HG03571 (cell line): ENCODE measurements around the gene APOB.

Experiments
- ATAC-seq: cut with Tn5 transposase; IDR thresholded peaks from one replicate; pipeline ENCODE4 v1.9.1; 2021; ENCODE audit not compliant: unreplicated experiment

Gene APOB

DNA sequence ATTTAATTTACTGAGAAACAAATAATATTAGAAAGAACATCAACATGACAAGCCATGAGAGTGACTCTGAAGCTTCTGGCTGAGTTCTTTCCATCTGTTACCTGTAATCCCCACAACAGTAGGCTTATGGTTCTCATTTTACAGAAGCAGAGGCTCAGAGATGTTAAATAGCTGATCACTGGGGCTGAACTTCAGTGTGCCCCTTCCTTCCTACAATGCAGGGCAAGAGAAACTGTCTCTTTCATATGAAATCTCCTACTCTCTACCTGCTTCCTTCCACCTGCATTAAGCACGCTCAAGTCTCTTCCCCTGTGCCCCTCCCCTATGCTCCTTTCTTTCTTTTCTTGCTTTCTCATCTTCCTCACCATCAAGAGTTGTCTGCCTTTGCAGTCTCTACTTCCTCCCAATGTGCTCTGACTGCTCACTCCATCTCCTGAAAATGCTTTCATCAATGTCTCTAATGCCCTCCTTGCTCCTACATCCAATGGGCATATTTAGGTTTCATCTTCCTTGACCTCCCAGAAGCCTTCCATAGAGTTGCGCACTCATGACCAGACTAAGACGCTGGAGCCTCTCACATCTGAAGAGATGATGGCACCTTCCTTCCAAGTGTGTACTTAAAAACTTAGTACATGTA, 23.7 kb downstream of the APOB start:
- ATAC-seq = no peak

DNA sequence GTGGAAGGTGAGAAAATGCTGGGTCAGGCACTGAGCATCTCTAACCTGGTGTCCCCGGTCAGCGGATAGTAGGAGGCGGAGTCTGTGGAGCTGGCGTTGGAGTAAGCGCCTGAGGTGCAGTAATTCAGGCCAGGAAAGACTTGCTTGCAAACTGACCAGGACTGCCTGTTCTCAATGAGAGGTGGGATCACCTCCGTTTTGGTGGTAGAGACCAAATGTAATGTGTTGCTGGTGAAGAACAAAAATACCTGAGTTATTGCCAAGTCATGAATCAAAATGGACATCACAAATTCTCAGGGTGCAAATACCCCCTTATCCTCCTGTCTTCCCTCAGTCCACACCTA, 24.2 kb downstream of the APOB start:
- ATAC-seq = no peak

DNA sequence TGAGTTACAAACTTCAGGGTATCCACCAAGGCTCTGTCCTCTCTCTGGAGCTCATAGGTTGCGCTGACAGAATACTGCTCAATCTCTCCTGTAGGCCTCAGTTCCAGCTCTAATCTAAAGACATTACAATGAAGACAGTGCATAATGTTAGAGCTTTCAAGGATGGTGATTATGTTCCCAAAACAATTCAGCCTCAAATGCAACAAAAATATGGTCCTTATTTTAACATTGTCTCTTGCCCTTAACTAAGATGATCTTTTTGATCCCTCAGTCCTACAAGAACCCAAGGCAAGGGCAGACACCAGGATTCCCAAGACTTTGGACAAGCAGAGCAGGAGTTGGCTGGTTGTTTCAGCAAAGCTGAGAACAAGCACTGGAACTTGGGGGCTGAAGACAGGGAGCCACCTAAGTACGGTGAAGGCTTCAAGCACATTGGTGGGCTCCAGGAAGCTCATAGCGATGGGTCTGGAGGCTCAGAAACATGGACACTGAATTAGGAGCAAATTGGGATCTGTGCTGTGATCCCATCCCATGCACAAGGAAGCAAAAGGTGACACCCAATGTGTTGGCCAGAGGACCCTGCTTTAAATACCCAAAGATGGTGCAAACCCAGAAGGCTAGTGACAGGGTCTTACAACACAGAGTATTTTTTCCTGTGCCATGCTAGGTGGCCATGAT, 24.7 kb downstream of the APOB start:
- ATAC-seq = no peak

DNA sequence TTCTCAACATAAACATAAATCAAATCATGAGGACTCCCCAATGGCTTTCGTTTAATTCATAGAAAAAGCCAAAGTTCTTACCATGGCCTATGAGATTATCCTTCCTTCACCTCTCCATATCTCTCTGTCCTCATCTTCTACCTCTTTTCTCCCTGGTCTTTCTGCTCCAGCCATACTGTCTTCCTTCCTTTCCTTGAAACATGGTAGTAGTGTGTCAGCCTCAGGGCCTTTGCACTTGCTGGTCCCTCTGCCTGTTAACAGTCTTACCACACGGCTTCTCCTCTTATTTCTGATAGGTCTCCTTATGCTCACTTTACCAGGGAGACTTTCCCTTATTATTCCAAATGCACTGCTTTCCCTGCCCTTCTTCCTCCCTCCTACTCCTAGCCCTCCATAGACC, 25.6 kb downstream of the APOB start:
- ATAC-seq = no peak

DNA sequence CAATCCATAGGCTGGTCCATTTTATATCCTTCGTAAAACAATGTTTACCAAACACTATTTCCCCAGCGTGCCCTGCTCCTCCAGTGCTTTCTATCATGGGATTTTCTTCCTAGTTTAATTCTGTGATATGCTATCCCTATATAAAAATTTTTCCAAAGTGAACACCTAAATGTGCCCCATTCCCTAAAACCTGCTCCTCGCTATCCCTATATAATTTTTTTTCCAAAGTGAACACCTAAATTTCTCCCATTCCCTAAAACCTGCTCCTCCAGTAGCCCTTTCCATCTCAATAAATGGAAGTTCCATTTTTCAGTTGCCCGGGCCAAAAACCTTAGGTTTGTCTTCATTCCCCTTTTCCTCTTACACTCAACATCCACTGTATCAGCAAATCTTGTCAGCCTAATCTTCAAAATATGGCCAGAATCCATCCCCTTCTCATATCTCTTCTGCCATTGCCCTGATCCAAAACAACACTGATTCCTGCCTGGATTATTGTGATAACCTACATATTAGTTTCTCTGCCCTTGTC, 26.1 kb downstream of the APOB start:
- ATAC-seq = no peak

DNA sequence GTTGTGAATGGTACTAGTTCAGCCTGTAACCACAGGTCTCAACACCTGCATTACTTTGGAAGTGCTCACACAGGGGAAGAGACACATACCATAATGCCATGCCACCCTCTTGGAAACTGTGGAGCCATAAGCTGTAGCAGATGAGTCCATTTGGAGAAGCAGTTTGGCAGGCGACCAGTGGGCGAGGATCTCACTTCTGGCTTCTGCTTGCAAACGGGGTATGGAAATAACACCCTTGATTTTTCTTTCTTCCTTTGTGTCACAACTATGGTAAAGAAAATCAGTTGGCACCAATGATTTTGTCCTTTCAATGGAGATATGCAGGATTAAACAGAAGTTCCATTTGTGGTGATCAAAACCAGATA, 28.6 kb downstream of the APOB start:
- no peak for ATAC-seq

DNA sequence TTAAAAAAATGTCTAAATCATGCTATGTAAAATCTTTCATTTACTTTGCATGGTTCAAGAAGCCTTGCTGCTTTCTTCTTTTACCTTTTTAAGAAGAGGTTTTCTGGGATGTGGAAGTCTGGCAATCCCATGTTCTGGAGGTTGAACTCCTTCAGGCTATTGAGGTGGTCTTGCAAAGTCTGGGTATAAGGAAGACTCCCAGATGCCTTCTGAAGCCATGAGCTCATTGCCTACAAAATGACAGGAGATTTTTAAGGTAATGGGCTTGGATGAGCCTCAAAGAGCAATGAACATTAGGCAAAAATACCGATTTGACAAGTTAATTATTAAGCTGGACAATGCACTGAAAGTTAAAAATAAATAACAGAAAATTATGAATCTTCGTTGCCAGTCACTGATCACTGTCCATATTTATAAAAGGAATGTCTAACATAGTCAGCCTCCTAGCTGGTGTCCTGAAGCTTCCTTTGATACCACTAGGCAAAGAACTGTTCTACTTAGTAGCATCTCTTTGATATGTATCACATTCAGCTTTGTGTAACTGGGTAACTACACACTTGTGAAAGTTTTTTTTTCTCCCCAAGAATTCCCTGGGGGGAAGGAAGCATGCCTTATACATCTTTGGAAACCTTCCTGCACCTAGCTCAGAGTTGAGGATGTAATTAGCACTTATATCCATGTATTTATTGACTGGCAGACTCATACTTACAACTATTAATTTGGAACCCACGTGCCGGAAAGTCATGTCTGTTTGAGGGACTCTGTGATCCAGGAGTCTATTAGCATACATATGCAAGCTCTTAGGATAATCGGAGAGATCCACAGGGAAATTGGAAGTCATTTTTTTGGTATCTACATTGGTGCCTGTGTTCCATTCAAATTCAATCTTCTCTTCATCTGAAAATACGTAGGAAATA, 29.3 kb downstream of the APOB start:
- ATAC-seq = no peak

DNA sequence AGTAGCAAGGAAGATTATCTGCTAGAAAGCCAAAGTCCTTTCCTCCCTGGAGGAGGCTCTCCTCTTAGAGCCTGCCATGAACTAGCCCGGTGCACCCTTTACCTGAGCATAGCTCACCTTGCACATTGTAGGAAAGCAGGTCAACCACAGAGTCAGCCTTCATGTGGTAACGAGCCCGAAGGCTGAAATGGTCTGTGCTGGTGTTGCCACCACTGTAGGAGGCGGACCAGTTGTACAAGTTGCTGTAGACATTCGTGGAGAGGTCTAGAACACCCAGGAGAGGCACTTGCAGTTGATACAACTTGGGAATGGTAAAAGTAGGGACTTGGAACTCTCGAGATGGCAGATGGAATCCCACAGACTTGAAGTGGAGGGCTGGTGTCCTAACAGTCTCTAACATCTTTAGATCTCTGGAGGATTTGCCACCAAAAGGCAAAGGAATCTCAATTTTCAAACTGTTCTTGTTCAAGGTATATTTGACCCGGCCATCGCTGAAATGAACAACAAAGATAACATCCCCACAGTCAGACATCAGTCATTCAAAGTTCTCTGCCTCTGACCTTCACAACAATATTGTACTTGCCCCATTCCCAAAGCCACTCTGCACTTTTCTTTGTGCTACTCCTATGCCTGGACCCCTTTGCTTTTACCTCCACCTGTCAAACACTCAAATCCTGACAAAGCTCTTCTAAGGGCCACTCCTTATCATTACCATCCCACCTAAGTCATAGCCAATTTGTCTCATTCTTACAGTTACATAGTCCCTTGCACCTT, 30.6 kb downstream of the APOB start:
- no peak for ATAC-seq

DNA sequence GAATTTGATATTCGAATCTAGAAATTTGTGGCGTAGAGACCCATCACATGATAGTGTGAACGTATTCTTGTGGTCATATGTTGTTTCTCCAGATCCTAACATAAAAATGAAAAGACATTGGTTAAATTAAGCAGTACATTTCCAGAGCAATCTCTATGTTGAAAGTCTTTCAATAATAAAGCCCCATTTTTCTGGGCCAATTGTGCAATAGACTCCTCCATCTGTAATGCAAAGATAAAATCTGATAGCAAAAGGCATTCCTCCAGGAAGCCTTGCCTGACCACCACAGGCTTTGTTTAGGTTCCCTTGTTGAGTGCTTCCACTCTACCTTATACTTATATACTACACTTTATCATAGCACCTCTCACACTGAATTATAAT, 31.3 kb downstream of the APOB start:
- no peak for ATAC-seq

DNA sequence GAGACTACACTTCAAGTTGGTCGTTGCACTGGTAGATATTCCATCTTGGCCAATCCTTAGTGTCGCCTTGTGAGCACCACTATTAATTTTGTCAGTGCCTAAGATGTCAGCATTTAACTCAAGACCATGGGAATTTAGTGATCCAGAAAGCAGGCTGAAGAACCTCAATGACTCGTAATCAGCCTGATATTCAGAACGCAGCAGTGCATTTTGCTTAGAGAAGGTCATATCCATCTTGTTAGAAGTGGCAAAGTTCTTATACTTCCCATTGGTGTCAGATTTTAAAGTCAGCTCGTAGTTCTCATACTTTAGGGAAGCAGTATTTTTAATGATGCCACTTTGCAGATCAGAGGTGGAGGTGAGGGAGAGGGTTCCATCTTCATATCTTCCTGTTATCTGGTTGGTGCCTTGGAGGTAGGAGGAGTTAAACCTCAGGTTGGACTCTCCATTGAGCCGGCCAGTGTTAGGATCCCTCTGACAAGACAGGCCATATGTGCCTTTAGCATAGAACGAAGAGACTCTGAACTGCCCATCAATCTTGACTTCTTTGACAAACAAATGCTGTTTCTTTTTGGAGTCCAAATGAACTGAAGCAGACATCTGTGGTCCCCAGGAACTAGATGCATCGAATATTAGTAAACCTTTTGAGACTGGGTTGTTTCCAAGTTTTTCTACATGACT, 31.9 kb downstream of the APOB start:
- ATAC-seq = no peak

DNA sequence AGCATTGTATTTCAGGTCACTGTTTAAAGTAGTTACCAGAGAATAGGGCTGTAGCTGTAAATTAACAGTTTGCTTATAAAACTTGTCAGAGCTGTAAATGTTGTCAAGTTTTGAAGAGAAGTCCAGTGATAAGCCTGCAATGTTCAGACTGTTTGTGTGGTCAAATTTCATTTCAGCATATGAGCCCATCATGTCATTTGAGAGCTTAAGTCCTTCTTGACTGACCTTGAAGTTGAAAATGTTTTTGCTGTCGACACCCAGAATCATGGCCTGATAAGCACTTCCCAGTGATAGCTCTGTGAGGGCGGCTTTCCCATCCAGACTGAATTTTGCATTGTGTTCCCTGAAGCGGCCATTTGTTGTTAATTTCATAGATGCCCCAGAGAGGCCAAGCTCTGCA, 32.4 kb downstream of the APOB start:
- no peak for ATAC-seq

DNA sequence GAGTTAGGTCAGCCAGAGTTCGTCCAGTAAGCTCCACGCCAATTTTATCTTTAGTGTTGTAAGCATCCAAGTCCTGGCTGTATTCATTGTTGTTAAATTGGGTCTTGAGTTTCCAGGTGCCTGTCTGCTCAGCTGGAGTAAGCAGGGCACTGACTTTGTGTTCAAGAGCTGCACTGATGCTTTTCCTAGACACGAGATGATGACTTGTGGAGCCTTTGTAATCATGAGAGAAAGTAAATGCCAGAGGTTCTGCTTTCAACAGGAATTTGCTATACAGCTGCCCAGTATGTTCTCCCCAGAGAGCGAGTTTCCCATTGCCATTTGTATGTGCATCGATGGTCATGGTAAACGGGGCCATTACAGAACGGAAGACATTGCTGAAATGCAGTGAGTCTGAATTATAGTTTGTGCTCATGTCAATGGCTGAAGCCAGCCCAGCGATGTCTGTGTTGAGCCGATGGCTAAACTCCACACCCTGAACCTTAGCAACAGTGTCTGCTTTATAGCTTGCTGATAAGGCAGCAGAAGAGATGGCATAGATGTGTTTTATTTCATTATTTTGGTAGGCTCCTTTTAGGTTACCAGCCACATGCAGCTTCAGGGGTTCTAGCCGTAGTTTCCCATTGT, 32.9 kb downstream of the APOB start:
- ATAC-seq = no peak

DNA sequence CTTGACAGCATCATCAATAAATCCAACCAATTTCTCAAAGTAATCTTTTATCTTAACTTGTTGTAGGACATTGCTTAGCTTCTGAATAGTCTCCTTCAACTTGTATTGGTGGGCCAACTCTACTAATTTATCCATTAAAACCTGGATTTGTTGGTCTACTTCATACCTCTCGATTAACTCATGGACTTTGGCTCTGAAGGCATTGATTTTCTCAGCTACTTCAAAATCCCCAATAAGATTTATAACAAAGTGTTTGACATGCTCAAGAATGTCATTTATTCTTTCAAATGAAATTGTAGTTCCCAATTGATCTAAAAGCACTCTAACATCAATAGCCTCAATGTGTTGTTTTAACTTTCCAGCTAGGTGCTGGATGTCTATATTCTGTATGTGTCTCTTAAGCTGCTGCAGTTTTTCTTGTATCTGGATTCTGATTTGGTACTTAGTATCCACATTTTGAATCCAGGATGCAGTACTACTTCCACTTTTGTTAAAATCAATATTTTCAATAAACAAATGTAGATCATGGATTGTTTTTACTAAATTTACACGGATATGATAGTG, 34.1 kb downstream of the APOB start:
- ATAC-seq = no peak

DNA sequence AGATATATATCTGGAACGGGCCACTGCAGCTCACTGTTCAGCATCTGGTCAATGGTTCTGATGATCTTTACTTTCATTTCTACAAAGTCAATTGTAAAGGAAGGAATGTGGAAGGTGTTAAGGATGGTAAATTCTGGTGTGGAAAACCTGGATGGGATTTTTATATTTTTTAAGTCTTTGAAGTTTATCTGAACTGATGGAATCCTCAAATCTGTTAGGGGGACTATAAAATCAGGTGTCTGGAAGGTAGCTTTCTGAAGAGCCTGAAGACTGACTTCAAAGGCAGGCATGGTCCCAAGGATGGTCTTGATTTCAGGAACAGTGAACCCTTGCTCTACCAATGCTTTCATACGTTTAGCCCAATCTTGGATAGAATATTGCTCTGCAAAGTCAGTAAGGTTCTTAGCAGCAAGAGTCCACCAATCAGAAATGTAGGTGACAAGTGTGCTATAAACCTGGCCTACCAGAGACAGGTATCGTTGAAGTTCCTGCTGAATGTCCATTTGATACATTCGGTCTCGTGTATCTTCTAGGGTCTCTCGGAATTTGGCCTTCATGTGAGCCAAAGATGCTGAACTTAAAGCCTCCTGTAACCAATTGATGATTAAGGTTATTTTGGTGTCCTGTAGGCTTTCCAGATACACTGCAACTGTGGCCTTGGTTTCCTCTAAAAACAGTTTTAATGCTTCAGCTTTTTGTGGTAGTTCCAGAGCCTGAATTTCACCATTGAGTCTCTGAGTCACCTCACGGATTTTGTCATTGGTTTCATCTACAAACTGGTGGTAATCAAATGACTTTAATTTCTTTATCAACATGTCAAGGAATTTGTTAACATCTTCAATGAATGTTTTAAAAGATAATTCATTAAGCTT, 34.8 kb downstream of the APOB start:
- ATAC-seq = no peak

DNA sequence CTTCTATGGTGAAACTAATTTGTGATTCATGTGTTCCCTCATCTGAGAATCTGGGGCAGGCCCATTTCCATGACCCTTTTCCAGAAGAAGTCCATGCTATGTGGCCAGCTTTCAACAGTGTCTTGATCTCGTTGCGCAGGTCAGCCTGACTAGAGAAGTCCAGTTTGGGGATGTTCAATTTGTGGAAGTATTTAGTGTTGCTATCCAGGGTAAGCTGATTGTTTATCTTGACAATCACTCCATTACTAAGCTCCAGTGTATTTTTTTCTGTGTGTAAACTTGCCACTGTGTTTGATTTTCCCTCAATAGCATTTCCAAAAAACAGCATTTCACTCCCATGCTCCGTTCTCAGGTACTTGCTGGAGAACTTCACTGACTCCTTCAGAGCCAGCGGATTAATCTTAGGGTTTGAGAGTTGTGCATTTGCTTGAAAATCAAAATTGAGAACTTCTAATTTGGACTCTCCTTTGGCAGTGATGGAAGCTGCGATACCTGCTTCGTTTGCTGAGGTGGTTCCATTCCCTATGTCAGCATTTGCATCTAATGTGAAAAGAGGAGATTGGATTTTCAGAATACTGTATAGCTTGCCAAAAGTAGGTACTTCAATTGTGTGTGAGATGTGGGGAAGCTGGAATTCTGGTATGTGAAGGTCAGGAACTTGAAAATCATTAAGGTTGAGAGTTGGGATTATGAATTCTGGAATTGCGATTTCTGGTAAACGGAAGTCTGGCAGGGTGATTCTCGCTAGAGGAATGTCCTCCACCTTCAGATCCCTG, 35.7 kb downstream of the APOB start:
- ATAC-seq = no peak

DNA sequence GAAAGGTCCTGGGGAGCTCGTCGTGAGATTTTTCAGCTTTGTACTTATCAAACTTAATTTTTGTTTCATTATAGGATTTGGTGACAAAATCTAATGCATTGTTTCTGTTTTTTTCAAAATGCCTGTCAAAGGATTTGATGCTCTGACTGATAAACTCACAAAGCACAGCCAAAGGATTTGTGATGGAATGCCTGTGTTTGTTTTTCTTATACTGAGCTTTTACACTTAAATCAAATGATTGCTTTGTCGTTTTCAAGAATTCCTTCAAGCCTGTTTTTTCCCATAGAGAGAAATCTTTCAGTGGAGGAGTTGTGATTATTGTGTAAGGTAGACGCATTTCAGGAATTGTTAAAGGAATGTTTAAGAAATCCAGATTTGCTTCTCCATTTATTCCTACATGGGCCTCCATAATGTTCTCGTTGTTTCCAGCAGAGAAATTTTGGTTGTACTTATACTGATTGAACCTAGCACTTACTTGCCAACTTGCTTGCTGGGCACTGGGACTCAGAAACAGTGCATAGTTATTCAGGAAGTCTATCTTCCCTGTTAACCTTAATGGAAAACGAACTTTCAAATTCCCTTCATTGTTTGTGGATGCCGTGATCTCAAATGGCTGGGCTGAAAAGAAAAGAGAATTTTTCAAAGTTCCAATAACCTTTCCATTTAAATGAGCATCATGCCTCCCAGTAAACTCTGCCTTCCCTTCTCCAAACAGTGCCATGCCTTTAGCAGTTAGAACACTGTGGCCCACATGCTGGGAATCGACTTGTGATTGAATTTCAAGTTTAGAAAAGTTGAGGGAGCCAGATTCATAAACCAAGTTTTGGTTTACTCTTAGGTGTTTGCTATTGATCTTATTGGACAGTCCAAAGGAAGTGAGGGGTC, 36.5 kb downstream of the APOB start:
- ATAC-seq = no peak

DNA sequence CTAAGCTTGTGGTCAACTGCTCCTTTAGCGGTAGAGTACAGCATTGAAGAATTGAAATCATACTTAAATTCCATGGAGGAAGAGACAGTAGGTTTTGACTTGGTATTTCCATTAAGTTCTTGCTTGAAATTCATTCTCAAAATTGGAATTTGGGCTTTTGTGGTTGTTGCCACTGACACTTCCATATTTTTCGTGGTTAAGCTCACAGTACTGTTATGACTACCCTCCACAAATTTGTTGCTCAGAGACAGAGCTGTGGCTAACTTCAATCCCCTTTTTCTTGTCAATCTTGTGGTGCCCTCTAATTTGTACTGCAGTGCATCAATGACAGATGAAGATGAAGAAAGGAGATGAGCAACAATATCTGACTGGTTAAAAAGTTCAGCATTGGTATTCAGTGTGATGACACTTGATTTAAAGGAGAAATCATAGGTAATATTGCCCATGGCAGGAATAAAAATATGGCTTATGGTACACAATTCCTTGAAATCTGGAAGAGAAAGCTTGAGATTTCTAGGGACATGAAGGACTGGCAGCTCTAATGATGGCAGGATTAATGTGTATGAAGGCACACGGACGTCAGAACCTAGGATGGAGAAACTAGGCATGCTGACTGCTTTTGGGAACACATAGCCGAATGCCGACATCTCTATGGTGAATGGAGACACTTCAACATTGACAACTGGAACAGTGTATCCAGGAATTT, 37.3 kb downstream of the APOB start:
- ATAC-seq = no peak
